ENCODE results near the gene TFR2. TPM values are rescaled to one million over a fixed set of nuclear protein-coding genes. Genes with fewer than 3 reads are reported as not detected.

Gene TFR2
- total RNA-seq, 4 donors from 2014 or later = 0.81 to 3.9 (median 1.3) TPM

DNA sequence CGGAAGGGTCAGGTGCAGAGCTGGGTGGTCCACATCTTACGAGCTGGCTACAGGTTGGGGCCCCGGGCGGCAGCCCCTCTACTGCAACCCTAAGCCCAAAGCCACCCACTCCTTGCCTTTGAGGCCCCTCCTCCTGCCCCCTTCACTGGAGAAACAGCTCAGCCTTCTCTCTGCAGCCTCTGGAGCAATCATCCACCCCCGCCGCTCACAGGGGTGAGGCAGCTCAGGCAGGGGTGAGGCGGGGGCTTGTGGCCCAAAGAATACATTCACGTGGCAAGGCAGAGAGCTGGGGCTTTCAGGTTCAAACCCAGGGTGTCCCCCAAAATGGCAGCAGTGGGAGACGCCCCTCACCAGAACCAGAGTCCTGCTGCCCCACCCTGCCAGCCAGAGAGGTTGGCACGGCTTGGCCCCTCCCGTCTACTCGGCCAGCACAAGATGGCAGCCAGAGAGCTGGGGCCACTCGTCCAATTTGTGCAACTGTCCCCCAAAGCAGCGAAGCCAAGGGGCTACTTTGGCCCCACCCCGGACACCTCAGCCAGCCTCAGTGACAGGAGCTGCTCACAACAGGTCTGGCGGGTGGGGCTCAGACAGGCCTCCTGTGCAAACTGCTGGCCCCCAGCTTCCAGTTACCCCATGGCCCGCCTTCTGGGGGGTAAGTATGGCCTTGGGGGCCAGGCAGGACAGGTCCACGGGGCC lies 39.4 kb upstream of the TFR2 start:
- H3K36me3 ChIP-seq = peaks cover 79% of the 10 kb centered on the region
- peak overlapping the region; percentile 50 for H3K27ac ChIP-seq
- H3K4me3 ChIP-seq = no peak overlapping the region
- no peaks in the 10 kb centered on the region for H3K9me3 ChIP-seq
- H3K4me1 ChIP-seq = peaks cover 43% of the 10 kb centered on the region
- H3K27me3 ChIP-seq = no peaks in the 10 kb centered on the region
- no peak for DNase-seq (ENCODE audit: low spot score in 2 of 2)
- 76% methylated on average over 9 of the region's 18 CpGs for WGBS
- TF ChIP-seq POLR2A (IDR thresholded peaks at IDR 0.05) (no peak), EP300 (IDR thresholded peaks at IDR 0.05) (no peak), POLR2AphosphoS5 (IDR thresholded peaks at IDR 0.05) (no peak)
- TF ChIP-seq, protein P1, sequence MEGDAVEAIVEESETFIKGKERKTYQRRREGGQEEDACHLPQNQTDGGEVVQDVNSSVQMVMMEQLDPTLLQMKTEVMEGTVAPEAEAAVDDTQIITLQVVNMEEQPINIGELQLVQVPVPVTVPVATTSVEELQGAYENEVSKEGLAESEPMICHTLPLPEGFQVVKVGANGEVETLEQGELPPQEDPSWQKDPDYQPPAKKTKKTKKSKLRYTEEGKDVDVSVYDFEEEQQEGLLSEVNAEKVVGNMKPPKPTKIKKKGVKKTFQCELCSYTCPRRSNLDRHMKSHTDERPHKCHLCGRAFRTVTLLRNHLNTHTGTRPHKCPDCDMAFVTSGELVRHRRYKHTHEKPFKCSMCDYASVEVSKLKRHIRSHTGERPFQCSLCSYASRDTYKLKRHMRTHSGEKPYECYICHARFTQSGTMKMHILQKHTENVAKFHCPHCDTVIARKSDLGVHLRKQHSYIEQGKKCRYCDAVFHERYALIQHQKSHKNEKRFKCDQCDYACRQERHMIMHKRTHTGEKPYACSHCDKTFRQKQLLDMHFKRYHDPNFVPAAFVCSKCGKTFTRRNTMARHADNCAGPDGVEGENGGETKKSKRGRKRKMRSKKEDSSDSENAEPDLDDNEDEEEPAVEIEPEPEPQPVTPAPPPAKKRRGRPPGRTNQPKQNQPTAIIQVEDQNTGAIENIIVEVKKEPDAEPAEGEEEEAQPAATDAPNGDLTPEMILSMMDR (IDR thresholded peaks at IDR 0.05) = no peak

DNA sequence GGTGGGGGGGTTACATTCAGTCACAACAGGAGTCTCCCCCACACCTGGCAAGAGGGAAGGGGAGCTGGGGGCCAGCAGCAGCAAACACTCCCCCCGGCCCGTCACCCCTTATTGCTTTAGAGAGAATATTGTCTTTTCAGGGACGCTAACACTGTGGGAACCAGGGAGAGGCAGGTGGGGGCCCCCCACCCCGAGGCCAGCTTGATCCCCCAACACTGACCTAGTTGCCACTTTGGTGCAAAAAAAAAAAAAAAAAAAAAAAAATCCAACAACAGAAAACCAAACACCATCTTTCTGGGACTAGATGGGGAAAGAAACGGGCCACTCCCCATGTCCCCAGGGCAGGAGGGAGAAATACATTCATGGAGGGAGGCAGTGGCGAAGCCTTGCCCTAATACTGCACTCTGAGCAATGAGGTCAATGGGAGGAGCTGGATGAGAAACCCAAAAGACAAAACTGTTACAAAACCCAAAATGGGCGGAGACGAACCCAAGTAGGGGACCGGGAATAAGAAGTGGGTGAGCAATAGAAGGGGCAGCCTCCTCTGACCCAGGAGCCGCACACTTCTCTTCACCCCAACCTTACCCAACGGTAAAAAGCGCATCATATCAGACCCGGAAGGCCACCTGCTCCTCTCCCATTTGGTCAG lies 38.7 kb upstream of the TFR2 start:
- WGBS = 42% methylated on average over 13 of the region's 13 CpGs
- Histone ChIP-seq H3K27me3 (no peaks in the 10 kb centered on the region), H3K27ac (peak overlapping the region; percentile 65), H3K4me3 (no peak overlapping the region), H3K36me3 (peaks cover 72% of the 10 kb centered on the region), H3K9me3 (no peaks in the 10 kb centered on the region), H3K4me1 (peaks cover 49% of the 10 kb centered on the region)
- no peak for TF ChIP-seq EP300 (IDR thresholded peaks at IDR 0.05)
- TF ChIP-seq POLR2AphosphoS5 (IDR thresholded peaks at IDR 0.05) = peak in 1 of 3 donors; percentile 51
- peak in 1 of 2 donors; percentile 78 for DNase-seq (ENCODE audit: low spot score in 2 of 2)

DNA sequence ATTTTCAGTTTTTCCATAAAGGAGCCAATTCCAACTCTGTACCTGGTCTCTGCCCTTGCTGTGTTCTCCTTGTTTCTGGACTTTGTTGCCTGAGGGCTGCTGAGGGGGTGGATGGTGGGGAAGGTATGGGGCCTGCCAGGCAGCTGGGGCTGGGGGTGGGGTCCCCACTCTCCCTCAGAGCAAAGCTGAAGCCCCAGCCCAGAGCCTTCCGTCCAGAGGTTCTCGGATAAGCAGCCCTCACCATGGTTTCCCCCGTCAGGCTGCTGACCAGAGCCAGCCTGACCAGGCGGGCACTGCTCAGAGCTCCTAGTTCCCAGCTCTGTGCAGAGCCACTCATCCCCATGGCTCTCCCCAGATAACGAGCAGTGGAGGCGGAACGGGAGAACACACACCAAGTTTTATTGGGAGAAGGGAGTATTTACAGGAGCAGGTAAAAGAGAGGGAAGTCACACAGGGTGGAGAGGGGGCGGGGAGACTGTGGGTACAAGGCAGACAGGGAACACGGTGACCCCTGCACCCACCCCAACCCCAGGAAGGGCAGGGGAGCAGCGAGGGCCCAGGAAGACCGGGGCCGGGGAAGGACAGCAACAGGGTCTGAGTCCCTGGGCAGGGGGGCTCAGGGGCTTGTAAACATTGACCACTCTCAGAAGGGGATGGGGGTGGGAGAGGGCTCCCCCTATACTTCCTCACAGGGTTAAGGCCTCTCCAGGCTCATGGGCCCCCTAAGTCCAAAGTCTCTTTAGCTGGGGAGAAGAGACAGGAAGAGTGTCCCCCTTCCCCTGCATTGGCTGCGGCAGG lies 38.0 kb upstream of the TFR2 start:
- 69% methylated on average over 13 of the region's 13 CpGs for WGBS
- Histone ChIP-seq H3K36me3 (peaks cover 65% of the 10 kb centered on the region), H3K9me3 (no peaks in the 10 kb centered on the region), H3K4me3 (no peak overlapping the region), H3K27ac (peak overlapping the region; percentile 65), H3K4me1 (peaks cover 49% of the 10 kb centered on the region), H3K27me3 (no peaks in the 10 kb centered on the region)
- TF ChIP-seq POLR2AphosphoS5 (IDR thresholded peaks at IDR 0.05) = peak in 1 of 3 donors; percentile 1
- TF ChIP-seq, protein P1 (IDR thresholded peaks at IDR 0.05) = no peak
- peak in 1 of 2 donors; percentile 68 for DNase-seq (ENCODE audit: low spot score in 2 of 2)

DNA sequence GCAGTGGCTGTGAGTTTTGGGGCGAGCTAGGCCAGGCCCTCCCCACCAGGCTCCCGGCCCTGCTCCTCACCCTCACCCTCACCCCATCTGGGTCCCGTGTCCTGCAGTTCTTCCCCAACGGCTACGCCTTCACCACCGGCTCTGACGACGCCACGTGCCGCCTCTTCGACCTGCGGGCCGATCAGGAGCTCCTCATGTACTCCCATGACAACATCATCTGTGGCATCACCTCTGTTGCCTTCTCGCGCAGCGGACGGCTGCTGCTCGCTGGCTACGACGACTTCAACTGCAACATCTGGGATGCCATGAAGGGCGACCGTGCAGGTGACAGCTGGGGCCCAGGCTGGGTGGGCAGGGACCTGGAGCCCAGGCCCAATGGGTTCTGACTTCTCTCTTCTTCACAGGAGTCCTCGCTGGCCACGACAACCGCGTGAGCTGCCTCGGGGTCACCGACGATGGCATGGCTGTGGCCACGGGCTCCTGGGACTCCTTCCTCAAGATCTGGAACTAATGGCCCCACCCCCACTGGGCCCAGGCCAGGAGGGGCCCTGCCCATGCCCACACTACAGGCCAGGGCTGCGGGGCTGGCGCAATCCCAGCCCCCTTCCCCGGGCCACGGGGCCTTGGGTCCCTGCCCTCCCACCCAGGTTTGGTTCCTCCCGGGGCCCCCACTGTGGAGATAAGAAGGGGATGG lies 37.1 kb upstream of the TFR2 start:
- WGBS = 90% methylated on average over 23 of the region's 35 CpGs
- Histone ChIP-seq H3K27me3 (no peaks in the 10 kb centered on the region), H3K27ac (no peak overlapping the region), H3K36me3 (peaks cover 56% of the 10 kb centered on the region), H3K4me1 (peaks cover 49% of the 10 kb centered on the region), H3K9me3 (no peaks in the 10 kb centered on the region), H3K4me3 (no peak overlapping the region)
- TF ChIP-seq POLR2A (IDR thresholded peaks at IDR 0.05) (no peak), EP300 (IDR thresholded peaks at IDR 0.05) (no peak), POLR2AphosphoS5 (IDR thresholded peaks at IDR 0.05) (no peak)
- TF ChIP-seq, protein P1 (IDR thresholded peaks at IDR 0.05) = no peak
- DNase-seq (ENCODE audit: low spot score in 2 of 2) = no peak
